ENCODE results near the gene ARHGAP6.

DNA sequence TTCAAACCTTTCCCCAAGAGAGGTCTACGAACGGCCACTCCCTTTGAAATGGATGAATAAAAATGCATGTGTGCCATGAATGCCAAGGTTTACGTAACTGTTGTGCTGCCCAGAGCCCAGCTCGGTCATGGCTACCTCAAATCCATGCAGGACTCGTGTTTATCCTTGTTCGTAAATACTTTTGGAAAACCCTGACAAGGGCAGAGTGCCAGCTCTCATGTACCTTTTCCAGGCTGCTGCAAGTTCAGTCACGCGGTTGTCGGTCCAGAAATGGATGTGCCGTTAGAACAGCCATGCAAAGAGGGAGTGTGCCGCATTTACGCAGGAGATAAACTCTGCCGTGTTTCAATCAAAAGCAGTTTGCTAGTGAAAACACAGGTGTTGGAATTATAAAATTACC lies 249.1 kb downstream of the ARHGAP6 start:
- no peak for TF ChIP-seq POLR2A (IDR thresholded peaks at IDR 0.05; ENCODE audit: extremely low read depth, insufficient read length)
- TF ChIP-seq, protein P1, sequence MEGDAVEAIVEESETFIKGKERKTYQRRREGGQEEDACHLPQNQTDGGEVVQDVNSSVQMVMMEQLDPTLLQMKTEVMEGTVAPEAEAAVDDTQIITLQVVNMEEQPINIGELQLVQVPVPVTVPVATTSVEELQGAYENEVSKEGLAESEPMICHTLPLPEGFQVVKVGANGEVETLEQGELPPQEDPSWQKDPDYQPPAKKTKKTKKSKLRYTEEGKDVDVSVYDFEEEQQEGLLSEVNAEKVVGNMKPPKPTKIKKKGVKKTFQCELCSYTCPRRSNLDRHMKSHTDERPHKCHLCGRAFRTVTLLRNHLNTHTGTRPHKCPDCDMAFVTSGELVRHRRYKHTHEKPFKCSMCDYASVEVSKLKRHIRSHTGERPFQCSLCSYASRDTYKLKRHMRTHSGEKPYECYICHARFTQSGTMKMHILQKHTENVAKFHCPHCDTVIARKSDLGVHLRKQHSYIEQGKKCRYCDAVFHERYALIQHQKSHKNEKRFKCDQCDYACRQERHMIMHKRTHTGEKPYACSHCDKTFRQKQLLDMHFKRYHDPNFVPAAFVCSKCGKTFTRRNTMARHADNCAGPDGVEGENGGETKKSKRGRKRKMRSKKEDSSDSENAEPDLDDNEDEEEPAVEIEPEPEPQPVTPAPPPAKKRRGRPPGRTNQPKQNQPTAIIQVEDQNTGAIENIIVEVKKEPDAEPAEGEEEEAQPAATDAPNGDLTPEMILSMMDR (IDR thresholded peaks at IDR 0.05; ENCODE audit: low read depth, low read length): no peak
- TF ChIP-seq MYC (IDR thresholded peaks at IDR 0.05; ENCODE audit: low read depth, low read length): no peak
- TF ChIP-seq, protein P2, sequence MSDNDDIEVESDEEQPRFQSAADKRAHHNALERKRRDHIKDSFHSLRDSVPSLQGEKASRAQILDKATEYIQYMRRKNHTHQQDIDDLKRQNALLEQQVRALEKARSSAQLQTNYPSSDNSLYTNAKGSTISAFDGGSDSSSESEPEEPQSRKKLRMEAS (IDR thresholded peaks at IDR 0.05; ENCODE audit: low read depth, low read length): no peak
